ENCODE results near the gene ADAM12.

- TF ChIP-seq CTCF (IDR thresholded peaks at IDR 0.05 in 8 of 11, conservative IDR thresholded peaks at IDR 0.05 in 3 of 11), result no peak
- TF ChIP-seq POLR2AphosphoS5 (IDR thresholded peaks at IDR 0.05), result no peak
Observed at GRCh38 chr10:125992254-125992653, 396.0 kb downstream of the ADAM12 start.

Measured in spleen (tissue), 7 donors.